Neural cell (in vitro differentiated cells): ENCODE results near the gene CLCN5. TPM values are rescaled to one million over a fixed set of nuclear protein-coding genes. Genes with fewer than 3 reads are reported as not detected.

Experiments used
- H2AFZ ChIP-seq: fragments of 200-600, 300-800 bp; sonication (generic), shearing (Covaris generic); 2 replicates; pipeline ENCODE4 v1.6.0; 2014; ENCODE audit warnings: low read depth, mild to moderate bottlenecking, antibody characterized with exemption, low read length, moderate library complexity
- H3F3A ChIP-seq: fragments of 200-600 bp; shearing (Covaris generic); 2 replicates; pipeline ENCODE4 v1.6.1; 2016; ENCODE audit warnings: mild to moderate bottlenecking, moderate library complexity, mixed read lengths, antibody characterized with exemption, low read length; ENCODE audit not compliant: insufficient read depth, poor library complexity, severe bottlenecking
- H3K27ac ChIP-seq: fragments of 200-600, 300-800 bp; sonication (generic), shearing (Covaris generic); 2 replicates; pipeline ENCODE4 v1.5.1; 2014; ENCODE audit warnings: mild to moderate bottlenecking, low read length, moderate library complexity
- H3K27me3 ChIP-seq: fragments of 300-800, 200-600 bp; sonication (generic), shearing (Covaris generic); 2 replicates; pipeline ENCODE4 v1.6.0; 2014; ENCODE audit warnings: mild to moderate bottlenecking, low read depth, low read length, moderate library complexity; ENCODE audit not compliant: insufficient read depth
- H3K36me3 ChIP-seq: fragments of 300-800, 200-600 bp; sonication (generic), shearing (Covaris generic); 2 replicates; pipeline ENCODE4 v1.5.1; 2014; ENCODE audit warnings: mild to moderate bottlenecking, antibody characterized with exemption, low read length, moderate library complexity; ENCODE audit not compliant: insufficient read depth
- H3K4me2 ChIP-seq: fragments of 300-800, 200-600 bp; sonication (generic), shearing (Covaris generic); 2 replicates; pipeline ENCODE4 v1.6.0; 2014; ENCODE audit warnings: mild to moderate bottlenecking, low read length
- H3K4me3 ChIP-seq: fragments of 300-800, 200-600 bp; sonication (generic), shearing (Covaris generic); 2 replicates; pipeline ENCODE4 v1.5.1; 2014; ENCODE audit warnings: mild to moderate bottlenecking, low read length, moderate library complexity
- H3K79me2 ChIP-seq: fragments of 200-600 bp; shearing (Covaris generic); replicated peaks from 2 replicates; pipeline ENCODE4 v1.6.0; 2014; ENCODE audit warnings: mild to moderate bottlenecking, low read length, moderate library complexity; ENCODE audit not compliant: insufficient read depth
- H3K9ac ChIP-seq: fragments of 300-800, 200-600 bp; sonication (generic), shearing (Covaris generic); 2 replicates; pipeline ENCODE4 v1.6.1; 2016; ENCODE audit warnings: mild to moderate bottlenecking, low read length, mixed read lengths
- H3K9me2 ChIP-seq: fragments of 200-600 bp; shearing (Covaris generic); 2 replicates; pipeline ENCODE4 v1.6.1; 2016; ENCODE audit warnings: mild to moderate bottlenecking, low read length, mixed read lengths; ENCODE audit not compliant: insufficient read depth
- H3K9me3 ChIP-seq: fragments of 200-600, 300-800 bp; sonication (generic), shearing (Covaris generic); 2 replicates; pipeline ENCODE4 v1.6.1; 2016; ENCODE audit warnings: mild to moderate bottlenecking, mixed run types, low read length, moderate library complexity, mixed read lengths
- H4K20me1 ChIP-seq: fragments of 200-600 bp; shearing (Covaris generic); 2 replicates; pipeline ENCODE4 v1.6.1; 2016; ENCODE audit warnings: mild to moderate bottlenecking, mixed run types; ENCODE audit not compliant: insufficient read depth
- CTCF ChIP-seq: fragments of 450-650 bp; IDR thresholded peaks from 2 replicates; pipeline ENCODE4 v1.5.1; 2014; ENCODE audit warnings: antibody characterized with exemption, mild to moderate bottlenecking, moderate library complexity; ENCODE audit not compliant: poor library complexity, severe bottlenecking
- EP300 ChIP-seq: fragments of 450-650 bp; conservative IDR thresholded peaks from 2 replicates; pipeline ENCODE4 v1.6.1; 2014; ENCODE audit warnings: antibody characterized with exemption, mild to moderate bottlenecking, moderate library complexity; ENCODE audit not compliant: poor library complexity, severe bottlenecking
- EZH2 ChIP-seq: fragments of 200-600, 300-800 bp; shearing (Covaris generic), sonication (generic); IDR thresholded peaks from 2 replicates; pipeline ENCODE4 v1.6.1; 2014; ENCODE audit warnings: antibody characterized with exemption, low read length, borderline replicate concordance, mild to moderate bottlenecking; ENCODE audit not compliant: insufficient read depth, poor library complexity, severe bottlenecking
- MXI1 ChIP-seq: fragments of 450-650 bp; conservative IDR thresholded peaks from 2 replicates; pipeline ENCODE4 v1.6.1; 2014; ENCODE audit warnings: antibody characterized with exemption, mild to moderate bottlenecking; ENCODE audit not compliant: poor library complexity, severe bottlenecking
- POLR2AphosphoS5 ChIP-seq: IDR thresholded peaks from 2 replicates; pipeline ENCODE4 v1.6.1; 2012
- RAD21 ChIP-seq: fragments of 450-650 bp; conservative IDR thresholded peaks from 2 replicates; pipeline ENCODE4 v1.6.1; 2014; ENCODE audit warnings: antibody characterized with exemption, mild to moderate bottlenecking, moderate library complexity
- REST ChIP-seq: IDR thresholded peaks from 2 replicates; pipeline ENCODE4 v1.6.1; 2012; ENCODE audit warnings: borderline replicate concordance
- SMC3 ChIP-seq: fragments of 450-650 bp; conservative IDR thresholded peaks from 2 replicates; pipeline ENCODE4 v1.6.1; 2014; ENCODE audit warnings: antibody characterized with exemption, mild to moderate bottlenecking, moderate library complexity; ENCODE audit not compliant: poor library complexity
- TAF1 ChIP-seq: IDR thresholded peaks from 2 replicates; pipeline ENCODE4 v1.6.1; 2012; ENCODE audit warnings: low read depth
- polyA plus RNA-seq: library from polyadenylated mRNA; depleted of rRNA; stranded (reverse); fragments of >200 nt; gene quantifications from 2 replicates; pipeline ENCODE4 v1.2.3, GENCODE V29; 2014

CLCN5 gene
- polyA plus RNA-seq, 1 donor from 2014 or later: 13.1 TPM

- H3K9me2 ChIP-seq: no peaks in the 10 kb centered on the region
- no peak overlapping the region for H3K4me2 ChIP-seq
- TF ChIP-seq RAD21 (no peak), CTCF (no peak), EZH2 (no peak), MXI1 (no peak), REST (no peak), POLR2AphosphoS5 (no peak), TAF1 (no peak), EP300 (no peak), SMC3 (no peak)
- no peak overlapping the region for H3K4me3 ChIP-seq
- no peaks in the 10 kb centered on the region for H3K36me3 ChIP-seq
- no peak overlapping the region for H2AFZ ChIP-seq
- no peaks in the 10 kb centered on the region for H3K79me2 ChIP-seq
- no peaks in the 10 kb centered on the region for H3K9me3 ChIP-seq
- no peaks in the 10 kb centered on the region for H3K27me3 ChIP-seq
- no peaks in the 10 kb centered on the region for H3F3A ChIP-seq
- no peak overlapping the region for H3K27ac ChIP-seq
- no peaks in the 10 kb centered on the region for H4K20me1 ChIP-seq
- H3K9ac ChIP-seq: no peak overlapping the region
These were observed 160.3 kb downstream of the CLCN5 start for GRCh38 chrX:50082741-50083140.

GRCh38 chrX:50088645-50089044, 166.2 kb downstream of the CLCN5 start:
- no peaks in the 10 kb centered on the region for H3K9me3 ChIP-seq
- H3K79me2 ChIP-seq: no peaks in the 10 kb centered on the region
- H3K36me3 ChIP-seq: no peaks in the 10 kb centered on the region
- no peak overlapping the region for H2AFZ ChIP-seq
- no peaks in the 10 kb centered on the region for H3K9me2 ChIP-seq
- no peaks in the 10 kb centered on the region for H4K20me1 ChIP-seq
- H3K4me3 ChIP-seq: no peak overlapping the region
- no peak overlapping the region for H3K4me2 ChIP-seq
- TF ChIP-seq EP300 (no peak), TAF1 (no peak), EZH2 (no peak), MXI1 (no peak), CTCF (no peak), REST (no peak), SMC3 (no peak), POLR2AphosphoS5 (no peak), RAD21 (no peak)
- H3K27me3 ChIP-seq: no peaks in the 10 kb centered on the region
- H3K27ac ChIP-seq: no peak overlapping the region
- H3F3A ChIP-seq: no peaks in the 10 kb centered on the region
- H3K9ac ChIP-seq: no peak overlapping the region
